A673 (cell line): ENCODE measurements around the gene TMIE. TPM values are rescaled to one million over a fixed set of nuclear protein-coding genes. Genes with fewer than 3 reads are reported as not detected.

Experiments used
- BruUV-seq: library from RNA; stranded (reverse); fragments of 400-500 nt; replicated peaks from 2 replicates; lab custom pipeline; 2021; lab: Mats Ljungman, UMichigan
- CTCF ChIA-PET: fragments of 300-600 bp; sonication (Branson Sonifier 250); formaldehyde crosslinking; loops from one replicate; lab custom pipeline; 2022; ENCODE audit warnings: antibody characterized with exemption; lab: Charles Lee
- POLR2A ChIA-PET: fragments of 300-600 bp; sonication (Branson Sonifier 250); formaldehyde crosslinking; loops from one replicate; lab custom pipeline; 2022; ENCODE audit warnings: antibody characterized with exemption; ENCODE audit not compliant: low non-redundant PET; lab: Charles Lee
- DNase-seq: peaks from one replicate; pipeline ENCODE4 v3.0.0-alpha.2; 2015; ENCODE audit warnings: low spot score
- H3K27ac ChIP-seq: fragments of 200-600 bp; sonication (generic); 2 replicates; pipeline ENCODE4 v1.5.1; 2016; ENCODE audit warnings: mixed run types, low read depth, mild to moderate bottlenecking, mixed read lengths, antibody characterized with exemption, low read length; ENCODE audit not compliant: poor library complexity, severe bottlenecking
- H3K27me3 ChIP-seq: fragments of 200-600 bp; sonication (generic); replicated peaks from 2 replicates; pipeline ENCODE4 v1.6.1; 2017; ENCODE audit warnings: mixed run types, low read depth, mild to moderate bottlenecking, mixed read lengths, antibody characterized with exemption, low read length; ENCODE audit not compliant: insufficient read depth, poor library complexity
- H3K36me3 ChIP-seq: fragments of 200-600 bp; sonication (generic); 2 replicates; pipeline ENCODE4 v1.6.1; 2016; ENCODE audit warnings: mixed run types, mild to moderate bottlenecking, mixed read lengths, antibody characterized with exemption, low read length; ENCODE audit not compliant: insufficient read depth, poor library complexity, severe bottlenecking
- H3K4me1 ChIP-seq: fragments of 200-600 bp; sonication (generic); 2 replicates; pipeline ENCODE4 v1.6.1; 2017; ENCODE audit warnings: mixed run types, mild to moderate bottlenecking, mixed read lengths, antibody characterized with exemption, low read length; ENCODE audit not compliant: insufficient read depth, poor library complexity, severe bottlenecking
- H3K4me3 ChIP-seq: fragments of 200-600 bp; sonication (generic); 2 replicates; pipeline ENCODE4 v1.5.1; 2016; ENCODE audit warnings: low read depth, mixed run types, mild to moderate bottlenecking, mixed read lengths, low read length; ENCODE audit not compliant: poor library complexity, severe bottlenecking
- H3K9me3 ChIP-seq: fragments of 200-600 bp; sonication (generic); 2 replicates; pipeline ENCODE4 v1.6.1; 2016; ENCODE audit warnings: mixed run types, low read depth, mild to moderate bottlenecking, mixed read lengths, antibody characterized with exemption, low read length; ENCODE audit not compliant: poor library complexity, severe bottlenecking
- CTCF ChIP-seq: fragments of 300-800, 200-600 bp; sonication (generic); conservative IDR thresholded peaks from 2 replicates; pipeline ENCODE4 v1.5.1; 2017; ENCODE audit warnings: low read depth, mild to moderate bottlenecking, antibody characterized with exemption, low read length, moderate library complexity, mixed read lengths
- EZH2 ChIP-seq: fragments of 200-600 bp; sonication (generic); IDR thresholded peaks from 2 replicates; pipeline ENCODE4 v1.6.1; 2017; ENCODE audit warnings: borderline replicate concordance, low read depth, mild to moderate bottlenecking, mixed read lengths, antibody characterized with exemption, low read length; ENCODE audit not compliant: poor library complexity, severe bottlenecking
- intact Hi-C: fragments of 100-400 bp; cut with micrococcal nuclease; formaldehyde crosslinking; loops from one replicate; pipeline ENCODE4 v1.10.0; 2022; ENCODE audit not compliant: unreplicated experiment
- total RNA-seq: library from RNA; stranded (reverse); gene quantifications from 2 replicates; pipeline ENCODE4 v1.2.3, GENCODE V29; 2021

The TMIE gene
- total RNA-seq, 1 experiment from 2014 or later = not detected

GRCh38 chr3:46666453-46666845 lies 34.7 kb upstream of the TMIE start:
- TF ChIP-seq EZH2 (no peak), CTCF (no peak)
- Histone ChIP-seq H3K9me3 (no peaks in the 10 kb centered on the region), H3K36me3 (no peaks in the 10 kb centered on the region), H3K27me3 (no peaks in the 10 kb centered on the region), H3K4me3 (no peak overlapping the region), H3K4me1 (no peaks in the 10 kb centered on the region), H3K27ac (no peak overlapping the region)
- no TSS peak for BruUV-seq
- no peak for DNase-seq
- intact Hi-C loops = no loop called here
- ChIA-PET POLR2A (no interaction called here), CTCF (no interaction called here)

- DNase-seq = no peak
- Histone ChIP-seq H3K27me3 (no peaks in the 10 kb centered on the region), H3K36me3 (no peaks in the 10 kb centered on the region), H3K27ac (no peak overlapping the region), H3K9me3 (no peaks in the 10 kb centered on the region), H3K4me3 (no peak overlapping the region), H3K4me1 (no peaks in the 10 kb centered on the region)
- CTCF ChIA-PET = no interaction called here
- TF ChIP-seq CTCF (no peak), EZH2 (no peak)
- POLR2A ChIA-PET = no interaction called here
- intact Hi-C loops = no loop called here
- BruUV-seq = no TSS peak
Measured at GRCh38 chr3:46667061-46667621, 34.1 kb upstream of the TMIE start.

GRCh38 chr3:46667657-46668056 lies 33.5 kb upstream of the TMIE start:
- DNase-seq = no peak
- intact Hi-C loops = no loop called here
- POLR2A ChIA-PET = no interaction called here
- Histone ChIP-seq H3K4me3 (no peak overlapping the region), H3K36me3 (no peaks in the 10 kb centered on the region), H3K4me1 (no peaks in the 10 kb centered on the region), H3K9me3 (no peaks in the 10 kb centered on the region), H3K27me3 (no peaks in the 10 kb centered on the region), H3K27ac (no peak overlapping the region)
- CTCF ChIA-PET = no interaction called here
- no peak for TF ChIP-seq CTCF
- TF ChIP-seq EZH2 = no peak
- no TSS peak for BruUV-seq
